IPS-18c (cell line): ENCODE data around the gene ARHGEF3.

Experiments used
- H3K4me3 ChIP-seq: 2 replicates; pipeline ENCODE4 v1.7.0; 2013; ENCODE audit warnings: low read depth, mild to moderate bottlenecking, low read length, moderate library complexity; ENCODE audit not compliant: insufficient read depth
- H3K9me3 ChIP-seq: one replicate; pipeline ENCODE4 v1.6.1; 2013; ENCODE audit warnings: mild to moderate bottlenecking, low read length, moderate library complexity; ENCODE audit not compliant: control insufficient read depth, insufficient read depth

Gene ARHGEF3

GRCh38 chr3:56825567-56826438 lies 24.1 kb upstream of the ARHGEF3 start:
- H3K9me3 ChIP-seq: no peaks in the 10 kb centered on the region
- H3K4me3 ChIP-seq: no peak overlapping the region

- no peak overlapping the region for H3K4me3 ChIP-seq
- H3K9me3 ChIP-seq: no peaks in the 10 kb centered on the region
Observed at GRCh38 chr3:56823984-56824703, 22.4 kb upstream of the ARHGEF3 start.

GRCh38 chr3:56823421-56823926 lies 21.7 kb upstream of the ARHGEF3 start:
- no peak overlapping the region for H3K4me3 ChIP-seq

GRCh38 chr3:56822501-56822900 lies 20.8 kb upstream of the ARHGEF3 start:
- Histone ChIP-seq H3K4me3 (no peak overlapping the region), H3K9me3 (no peaks in the 10 kb centered on the region)

More at GRCh38 chr3:56823421-56823926, 21.7 kb upstream of the ARHGEF3 start:
- H3K9me3 ChIP-seq: no peaks in the 10 kb centered on the region

- H3K4me3 ChIP-seq: no peak overlapping the region
Observed at GRCh38 chr3:56819016-56819809, 17.5 kb upstream of the ARHGEF3 start.

GRCh38 chr3:56818156-56818985 lies 16.6 kb upstream of the ARHGEF3 start:
- Histone ChIP-seq H3K9me3 (no peaks in the 10 kb centered on the region), H3K4me3 (no peak overlapping the region)

More at GRCh38 chr3:56819016-56819809, 17.5 kb upstream of the ARHGEF3 start:
- no peaks in the 10 kb centered on the region for H3K9me3 ChIP-seq

GRCh38 chr3:56817646-56818045 lies 15.9 kb upstream of the ARHGEF3 start:
- no peak overlapping the region for H3K4me3 ChIP-seq
- H3K9me3 ChIP-seq: no peaks in the 10 kb centered on the region

GRCh38 chr3:56816061-56816460 lies 14.3 kb upstream of the ARHGEF3 start:
- no peak overlapping the region for H3K4me3 ChIP-seq
- no peaks in the 10 kb centered on the region for H3K9me3 ChIP-seq

- H3K9me3 ChIP-seq: no peaks in the 10 kb centered on the region
- no peak overlapping the region for H3K4me3 ChIP-seq
Observed at GRCh38 chr3:56815589-56815988, 13.8 kb upstream of the ARHGEF3 start.

GRCh38 chr3:56813653-56813960 lies 11.9 kb upstream of the ARHGEF3 start:
- Histone ChIP-seq H3K9me3 (no peaks in the 10 kb centered on the region), H3K4me3 (no peak overlapping the region)

- no peaks in the 10 kb centered on the region for H3K9me3 ChIP-seq
- no peak overlapping the region for H3K4me3 ChIP-seq
Observed at GRCh38 chr3:56812754-56813652, 11.3 kb upstream of the ARHGEF3 start.

GRCh38 chr3:56811546-56812202 lies 9.9 kb upstream of the ARHGEF3 start:
- Histone ChIP-seq H3K4me3 (no peak overlapping the region), H3K9me3 (no peaks in the 10 kb centered on the region)

GRCh38 chr3:56810577-56811545 lies 9.1 kb upstream of the ARHGEF3 start:
- Histone ChIP-seq H3K9me3 (no peaks in the 10 kb centered on the region), H3K4me3 (no peak overlapping the region)

- Histone ChIP-seq H3K9me3 (no peaks in the 10 kb centered on the region), H3K4me3 (no peak overlapping the region)
Observed at GRCh38 chr3:56806407-56806806, 4.7 kb upstream of the ARHGEF3 start.
